Skeletal muscle tissue (tissue), 4 donors: ENCODE measurements around the gene TAF8. TPM values are rescaled to one million over a fixed set of nuclear protein-coding genes. Genes with fewer than 3 reads are reported as not detected.

Experiments used
- H3K27ac ChIP-seq: one replicate; pipeline ENCODE4 v1.7.0; 2013; ENCODE audit warnings: mild to moderate bottlenecking, low read depth, low read length, inconsistent platforms
- H3K27me3 ChIP-seq, 3 donors: one replicate each; pipeline ENCODE4 v1.7.0; 2013; ENCODE audit warnings: low read length in 3 of 3; ENCODE audit not compliant: control insufficient read depth in 3 of 3, insufficient read depth in 3 of 3
- H3K36me3 ChIP-seq, 3 donors: one replicate each; pipeline ENCODE4 v1.7.0; 2013; ENCODE audit warnings: low read length in 3 of 3; ENCODE audit not compliant: control insufficient read depth in 3 of 3, insufficient read depth in 3 of 3
- H3K4me1 ChIP-seq, 3 donors: one replicate each; pipeline ENCODE4 v1.7.0; 2013; ENCODE audit warnings: low read length in 3 of 3, mild to moderate bottlenecking in 3 of 3; ENCODE audit not compliant: control insufficient read depth in 3 of 3, insufficient read depth in 3 of 3
- H3K4me3 ChIP-seq, 3 donors: one replicate each; pipeline ENCODE4 v1.7.0; 2013; ENCODE audit warnings: low read length in 3 of 3
- H3K9ac ChIP-seq, 3 donors: one replicate each; pipeline ENCODE4 v1.7.0; 2013; ENCODE audit warnings: low read length in 3 of 3, mild to moderate bottlenecking in 3 of 3, moderate library complexity in 2 of 3, low read depth in 1 of 3
- H3K9me3 ChIP-seq, 3 donors: one replicate each; pipeline ENCODE4 v1.7.0; 2013; ENCODE audit warnings: low read length in 3 of 3; ENCODE audit not compliant: control insufficient read depth in 3 of 3
- total RNA-seq: library from RNA; depleted of rRNA; stranded (reverse); fragments of >200 nt; gene quantifications from one replicate; pipeline ENCODE4 v1.2.3, GENCODE V29; 2014
- donor health status: Osteomylitis.

Gene TAF8
- total RNA-seq, 1 donor from 2014 or later: 17.2 TPM

- Histone ChIP-seq H3K9me3 (no peaks in the 10 kb centered on the region), H3K4me3 (no peak overlapping the region), H3K36me3 (no peaks in the 10 kb centered on the region), H3K27ac (no peak overlapping the region), H3K9ac (no peak overlapping the region), H3K4me1 (no peaks in the 10 kb centered on the region), H3K27me3 (peaks cover 0 to 3% (median 0%) of the 10 kb centered on the region in 3 donors)
These were observed 44.8 kb downstream of the TAF8 start for GRCh38 chr6:42095094-42095493.

- Histone ChIP-seq H3K4me1 (no peaks in the 10 kb centered on the region), H3K9me3 (no peaks in the 10 kb centered on the region), H3K9ac (no peak overlapping the region), H3K36me3 (no peaks in the 10 kb centered on the region), H3K4me3 (no peak overlapping the region), H3K27me3 (peaks cover 0 to 1% (median 0%) of the 10 kb centered on the region in 3 donors), H3K27ac (no peak overlapping the region)
These were observed 45.6 kb downstream of the TAF8 start for GRCh38 chr6:42095776-42096541.

- no peaks in the 10 kb centered on the region for H3K36me3 ChIP-seq
- no peak overlapping the region for H3K4me3 ChIP-seq
- H3K9ac ChIP-seq: no peak overlapping the region
- H3K9me3 ChIP-seq: no peaks in the 10 kb centered on the region
- peaks cover 0 to 6% (median 3%) of the 10 kb centered on the region in 3 donors for H3K27me3 ChIP-seq
- H3K4me1 ChIP-seq: peaks cover 0 to 4% (median 3%) of the 10 kb centered on the region in 3 donors
- peak overlapping the region; percentile 68 for H3K27ac ChIP-seq
These were observed 49.2 kb downstream of the TAF8 start for GRCh38 chr6:42099340-42100028.

GRCh38 chr6:42100029-42100901 lies 49.9 kb downstream of the TAF8 start:
- Histone ChIP-seq H3K4me3 (no peak overlapping the region), H3K9ac (no peak overlapping the region), H3K27me3 (peaks cover under 1 to 14% (median 11%) of the 10 kb centered on the region in 3 donors), H3K9me3 (no peaks in the 10 kb centered on the region), H3K27ac (peak overlapping the region; percentile 68), H3K36me3 (no peaks in the 10 kb centered on the region), H3K4me1 (peaks cover 0 to 4% (median 3%) of the 10 kb centered on the region in 3 donors)

GRCh38 chr6:42101186-42101657 lies 50.9 kb downstream of the TAF8 start:
- Histone ChIP-seq H3K4me3 (no peak overlapping the region), H3K9me3 (no peaks in the 10 kb centered on the region), H3K36me3 (no peaks in the 10 kb centered on the region), H3K4me1 (peaks cover 0 to 4% (median 3%) of the 10 kb centered on the region in 3 donors), H3K27me3 (peaks cover 8 to 17% (median 15%) of the 10 kb centered on the region in 3 donors), H3K9ac (no peak overlapping the region), H3K27ac (no peak overlapping the region)

- Histone ChIP-seq H3K27ac (no peak overlapping the region), H3K36me3 (no peaks in the 10 kb centered on the region), H3K4me1 (peaks cover 0 to 4% (median 3%) of the 10 kb centered on the region in 3 donors), H3K4me3 (no peak overlapping the region), H3K9ac (no peak overlapping the region), H3K9me3 (no peaks in the 10 kb centered on the region), H3K27me3 (peaks cover 12 to 17% (median 15%) of the 10 kb centered on the region in 3 donors)
These were observed 52.9 kb downstream of the TAF8 start for GRCh38 chr6:42103216-42103615.

- Histone ChIP-seq H3K9me3 (no peaks in the 10 kb centered on the region), H3K4me3 (peak overlapping the region in 1 of 3 donors; percentile 30), H3K36me3 (no peaks in the 10 kb centered on the region), H3K27ac (no peak overlapping the region), H3K27me3 (peaks cover 12 to 17% (median 15%) of the 10 kb centered on the region in 3 donors), H3K4me1 (peaks cover 0 to 4% (median 3%) of the 10 kb centered on the region in 3 donors), H3K9ac (peak overlapping the region in 1 of 3 donors; percentile 66)
These were observed 53.4 kb downstream of the TAF8 start for GRCh38 chr6:42103753-42104094.

- Histone ChIP-seq H3K27me3 (peaks cover 12 to 17% (median 15%) of the 10 kb centered on the region in 3 donors), H3K4me1 (peaks cover 0 to 4% (median 3%) of the 10 kb centered on the region in 3 donors), H3K4me3 (peak overlapping the region in 2 of 3 donors; percentile 30 to 41), H3K9me3 (no peaks in the 10 kb centered on the region), H3K36me3 (no peaks in the 10 kb centered on the region), H3K27ac (no peak overlapping the region), H3K9ac (peak overlapping the region in 1 of 3 donors; percentile 66)
These were observed 53.9 kb downstream of the TAF8 start for GRCh38 chr6:42104095-42104803.

- Histone ChIP-seq H3K9me3 (no peaks in the 10 kb centered on the region), H3K36me3 (no peaks in the 10 kb centered on the region), H3K27me3 (peaks cover 12 to 17% (median 15%) of the 10 kb centered on the region in 3 donors), H3K9ac (peak overlapping the region in 1 of 3 donors; percentile 25), H3K4me1 (peaks cover 0 to 4% (median 3%) of the 10 kb centered on the region in 3 donors), H3K27ac (no peak overlapping the region), H3K4me3 (no peak overlapping the region)
These were observed 54.4 kb downstream of the TAF8 start for GRCh38 chr6:42104804-42105125.
